Smooth muscle cell (in vitro differentiated cells): ENCODE measurements around the gene NDC80. TPM values are rescaled to one million over a fixed set of nuclear protein-coding genes. Genes with fewer than 3 reads are reported as not detected.

Source experiments
- DNase-seq: peaks from one replicate; lab custom pipeline; 2025; ENCODE audit not compliant: unreplicated experiment; lab: John Stamatoyannopoulos, UW
- H2AFZ ChIP-seq: fragments of 200-600 bp; sonication (generic); 2 replicates; pipeline ENCODE4 v1.6.0; 2016; ENCODE audit warnings: antibody characterized with exemption, low read depth, mild to moderate bottlenecking
- H3F3A ChIP-seq: fragments of 200-600 bp; sonication (generic); 2 replicates; pipeline ENCODE4 v1.6.0; 2017; ENCODE audit warnings: antibody characterized with exemption, low read depth
- H3K27ac ChIP-seq: fragments of 200-600 bp; sonication (generic); 2 replicates; pipeline ENCODE4 v1.5.1; 2016; ENCODE audit warnings: low read depth, mild to moderate bottlenecking
- H3K27me3 ChIP-seq: fragments of 200-600 bp; sonication (generic); 2 replicates; pipeline ENCODE4 v1.6.1; 2016; ENCODE audit warnings: low read depth, mild to moderate bottlenecking
- H3K36me3 ChIP-seq: fragments of 200-600 bp; sonication (generic); 2 replicates; pipeline ENCODE4 v1.5.1; 2016; ENCODE audit warnings: low read depth
- H3K4me1 ChIP-seq: fragments of 200-600 bp; sonication (generic); 2 replicates; pipeline ENCODE4 v1.5.1; 2016; ENCODE audit warnings: low read depth
- H3K4me2 ChIP-seq: fragments of 200-600 bp; sonication (generic); 2 replicates; pipeline ENCODE4 v1.6.0; 2016; ENCODE audit warnings: mild to moderate bottlenecking
- H3K4me3 ChIP-seq: fragments of 200-600 bp; sonication (generic); 2 replicates; pipeline ENCODE4 v1.5.1; 2016; ENCODE audit warnings: mild to moderate bottlenecking
- H3K79me2 ChIP-seq: fragments of 200-600 bp; sonication (generic); 2 replicates; pipeline ENCODE4 v1.6.0; 2016; ENCODE audit warnings: low read depth, mild to moderate bottlenecking
- H3K9ac ChIP-seq: fragments of 200-600 bp; sonication (generic); 2 replicates; pipeline ENCODE4 v1.6.0; 2016; ENCODE audit warnings: low read depth
- H3K9me3 ChIP-seq: fragments of 200-600 bp; sonication (generic); replicated peaks from 2 replicates; pipeline ENCODE4 v1.5.1; 2016; ENCODE audit warnings: low read depth
- H4K20me1 ChIP-seq: fragments of 200-600 bp; sonication (generic); 2 replicates; pipeline ENCODE4 v1.6.0; 2016; ENCODE audit warnings: low read depth
- CTCF ChIP-seq: fragments of 200-600 bp; sonication (generic); IDR thresholded peaks from 2 replicates; pipeline ENCODE4 v1.5.1; 2017; ENCODE audit warnings: borderline replicate concordance, mild to moderate bottlenecking, antibody characterized with exemption; ENCODE audit not compliant: insufficient read depth, poor library complexity, severe bottlenecking
- WGBS: methylation state at CpG from one replicate; pipeline ENCODE4 v1.1.7; 2016; ENCODE audit warnings: low lambda C conversion rate; 5-methylcytosine and 5-hydroxymethylcytosine counted together
- polyA plus RNA-seq: library from polyadenylated mRNA; unstranded; fragments of >200 nt; fragmentation: Nextera tagmentation; extraction: Ambion mirVana; gene quantifications from 2 replicates; pipeline ENCODE4 v1.2.1, GENCODE V29; 2016
- total RNA-seq: library from RNA; depleted of rRNA; stranded (reverse); fragments of >200 nt; gene quantifications from 2 replicates; pipeline ENCODE4 v1.2.3, GENCODE V29; 2014

The NDC80 gene
- total and polyA plus RNA-seq, 2 experiments from 2014 or later, result 8.1 to 9.1 TPM

GRCh38 chr18:2545155-2545554, 26.2 kb upstream of the NDC80 start:
- no peaks in the 10 kb centered on the region for H4K20me1 ChIP-seq
- DNase-seq, result no peak
- no peaks in the 10 kb centered on the region for H3K79me2 ChIP-seq
- no peak overlapping the region for H3K27ac ChIP-seq
- no peak overlapping the region for H2AFZ ChIP-seq
- H3K27me3 ChIP-seq, result no peaks in the 10 kb centered on the region
- no peaks in the 10 kb centered on the region for H3K36me3 ChIP-seq
- H3K9ac ChIP-seq, result no peak overlapping the region
- no peak for TF ChIP-seq CTCF
- no peaks in the 10 kb centered on the region for H3F3A ChIP-seq
- H3K4me1 ChIP-seq, result peaks cover 5% of the 10 kb centered on the region
- H3K4me2 ChIP-seq, result no peak overlapping the region
- WGBS, result 76% methylated on average over 2 of the region's 2 CpGs
- H3K9me3 ChIP-seq, result no peaks in the 10 kb centered on the region
- H3K4me3 ChIP-seq, result no peak overlapping the region

DNA sequence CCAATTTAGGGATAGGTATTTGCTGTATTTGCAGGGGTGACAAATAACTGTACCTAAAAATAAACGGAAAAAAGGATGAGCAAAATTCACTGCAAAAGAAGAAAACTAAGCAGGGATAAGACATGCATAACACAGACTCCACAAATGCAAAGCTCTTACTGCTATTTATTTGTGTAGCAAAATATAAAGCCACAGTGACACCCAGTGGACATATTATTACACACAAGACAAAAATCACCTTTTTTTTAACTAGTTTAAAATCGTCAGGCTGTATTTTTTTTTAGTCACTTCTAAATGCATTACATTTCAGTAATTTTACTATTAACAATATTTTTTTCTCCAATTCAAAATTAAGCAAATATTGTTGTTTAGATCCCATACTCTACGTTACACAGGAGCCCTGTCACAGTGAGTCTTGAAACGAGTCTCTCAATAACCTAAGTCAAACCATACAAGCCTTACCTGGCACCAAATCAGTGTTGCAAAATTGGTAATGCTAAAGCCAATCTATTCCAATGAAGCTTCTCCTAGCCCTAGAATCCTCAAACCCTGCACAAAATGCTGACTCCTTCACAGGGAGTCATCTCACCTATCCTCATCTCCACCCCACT, 23.8 kb upstream of the NDC80 start:
- no peak overlapping the region for H3K4me3 ChIP-seq
- no peak overlapping the region for H2AFZ ChIP-seq
- H4K20me1 ChIP-seq, result no peaks in the 10 kb centered on the region
- 57% methylated on average over 4 of the region's 4 CpGs for WGBS
- H3K27me3 ChIP-seq, result no peaks in the 10 kb centered on the region
- no peak for DNase-seq
- H3K27ac ChIP-seq, result no peak overlapping the region
- no peaks in the 10 kb centered on the region for H3K4me1 ChIP-seq
- H3K36me3 ChIP-seq, result no peaks in the 10 kb centered on the region
- H3K9ac ChIP-seq, result no peak overlapping the region
- no peak overlapping the region for H3K4me2 ChIP-seq
- no peaks in the 10 kb centered on the region for H3K79me2 ChIP-seq
- no peaks in the 10 kb centered on the region for H3F3A ChIP-seq
- no peaks in the 10 kb centered on the region for H3K9me3 ChIP-seq
- peak; percentile 67 for TF ChIP-seq CTCF

- Histone ChIP-seq H3F3A (no peaks in the 10 kb centered on the region), H3K4me2 (no peak overlapping the region), H3K36me3 (no peaks in the 10 kb centered on the region), H2AFZ (no peak overlapping the region), H3K9ac (no peak overlapping the region), H4K20me1 (no peaks in the 10 kb centered on the region), H3K9me3 (no peaks in the 10 kb centered on the region), H3K27ac (no peak overlapping the region), H3K4me3 (no peak overlapping the region), H3K79me2 (no peaks in the 10 kb centered on the region), H3K27me3 (no peaks in the 10 kb centered on the region), H3K4me1 (no peaks in the 10 kb centered on the region)
- TF ChIP-seq CTCF, result no peak
- 96% methylated on average over 2 of the region's 2 CpGs for WGBS
- DNase-seq, result no peak
Measured at GRCh38 chr18:2549462-2549861, 21.9 kb upstream of the NDC80 start.

DNA sequence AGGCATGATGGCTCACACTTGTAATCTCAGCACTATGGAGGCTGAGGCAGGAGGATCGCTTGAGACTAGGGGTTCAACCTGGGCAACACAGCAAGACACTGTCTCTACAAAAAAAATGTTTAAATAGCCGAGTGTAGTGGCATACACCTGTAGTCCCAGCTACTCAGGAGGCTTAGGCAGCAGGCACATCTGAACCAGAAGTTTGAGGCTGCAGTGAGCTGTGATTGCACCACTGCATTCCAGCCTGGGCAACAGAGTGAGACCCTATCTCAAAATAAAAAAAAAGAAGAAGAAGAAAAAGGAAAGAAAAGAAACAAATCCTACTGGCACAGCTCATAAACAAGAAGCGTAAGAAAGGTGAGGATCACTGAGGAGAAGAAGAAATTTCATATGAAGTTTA, 19.9 kb upstream of the NDC80 start:
- H3K4me3 ChIP-seq, result no peak overlapping the region
- no peak overlapping the region for H2AFZ ChIP-seq
- no peak overlapping the region for H3K27ac ChIP-seq
- no peaks in the 10 kb centered on the region for H3F3A ChIP-seq
- H3K27me3 ChIP-seq, result no peaks in the 10 kb centered on the region
- H4K20me1 ChIP-seq, result no peaks in the 10 kb centered on the region
- WGBS, result 98% methylated on average over 3 of the region's 3 CpGs
- no peak overlapping the region for H3K4me2 ChIP-seq
- no peaks in the 10 kb centered on the region for H3K36me3 ChIP-seq
- no peaks in the 10 kb centered on the region for H3K79me2 ChIP-seq
- H3K4me1 ChIP-seq, result no peaks in the 10 kb centered on the region
- no peaks in the 10 kb centered on the region for H3K9me3 ChIP-seq
- no peak for DNase-seq
- TF ChIP-seq CTCF, result no peak
- H3K9ac ChIP-seq, result no peak overlapping the region
